ENCODE measurements around the gene LYSET. TPM values are rescaled to one million over a fixed set of nuclear protein-coding genes. Genes with fewer than 3 reads are reported as not detected.
"Not testable (repeated sequence)": the region's sequence is repeated elsewhere in the genome, so short reads cannot be mapped to it uniquely, and the experiment has no call there.

The LYSET gene
- polyA plus RNA-seq, 1 experiment = 15.6 TPM

DNA sequence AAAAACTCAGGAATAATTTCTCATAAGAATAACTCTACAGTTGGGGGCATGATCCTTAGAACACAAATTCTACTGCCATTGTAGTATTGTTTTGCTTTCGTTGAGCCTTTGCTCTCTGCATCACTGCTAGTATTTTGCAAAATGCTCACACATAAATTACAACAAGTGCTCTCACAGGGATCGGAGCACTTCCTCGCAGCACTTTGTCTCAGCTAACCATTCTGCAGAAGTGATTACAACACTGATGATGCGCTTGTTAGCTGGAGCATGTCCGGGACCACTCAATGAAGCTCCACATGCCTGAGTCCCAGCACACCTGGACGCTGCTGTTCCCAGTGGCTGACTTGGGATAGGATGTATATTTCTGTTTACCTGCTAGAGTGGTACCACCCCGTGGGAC lies 32.0 kb upstream of the LYSET start:
- ChIA-PET CTCF (no interaction called here), POLR2A (no interaction called here)
- H3K9me3 ChIP-seq (ENCODE audit: control insufficient read depth, insufficient read depth, low read length) = no peaks in the 10 kb centered on the region
- TF ChIP-seq, protein P1, sequence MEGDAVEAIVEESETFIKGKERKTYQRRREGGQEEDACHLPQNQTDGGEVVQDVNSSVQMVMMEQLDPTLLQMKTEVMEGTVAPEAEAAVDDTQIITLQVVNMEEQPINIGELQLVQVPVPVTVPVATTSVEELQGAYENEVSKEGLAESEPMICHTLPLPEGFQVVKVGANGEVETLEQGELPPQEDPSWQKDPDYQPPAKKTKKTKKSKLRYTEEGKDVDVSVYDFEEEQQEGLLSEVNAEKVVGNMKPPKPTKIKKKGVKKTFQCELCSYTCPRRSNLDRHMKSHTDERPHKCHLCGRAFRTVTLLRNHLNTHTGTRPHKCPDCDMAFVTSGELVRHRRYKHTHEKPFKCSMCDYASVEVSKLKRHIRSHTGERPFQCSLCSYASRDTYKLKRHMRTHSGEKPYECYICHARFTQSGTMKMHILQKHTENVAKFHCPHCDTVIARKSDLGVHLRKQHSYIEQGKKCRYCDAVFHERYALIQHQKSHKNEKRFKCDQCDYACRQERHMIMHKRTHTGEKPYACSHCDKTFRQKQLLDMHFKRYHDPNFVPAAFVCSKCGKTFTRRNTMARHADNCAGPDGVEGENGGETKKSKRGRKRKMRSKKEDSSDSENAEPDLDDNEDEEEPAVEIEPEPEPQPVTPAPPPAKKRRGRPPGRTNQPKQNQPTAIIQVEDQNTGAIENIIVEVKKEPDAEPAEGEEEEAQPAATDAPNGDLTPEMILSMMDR (IDR thresholded peaks at IDR 0.05; ENCODE audit: low read depth, low read length) = no peak
- no peak for DNase-seq (ENCODE audit: low read depth, low spot score)
- H3K4me3 ChIP-seq (ENCODE audit: low read depth, low read length) = no peak overlapping the region
- H3K27me3 ChIP-seq (ENCODE audit: control insufficient read depth, insufficient read depth, low read length) = no peaks in the 10 kb centered on the region
- no peak overlapping the region for H3K27ac ChIP-seq (ENCODE audit: low read depth, low read length)

DNA sequence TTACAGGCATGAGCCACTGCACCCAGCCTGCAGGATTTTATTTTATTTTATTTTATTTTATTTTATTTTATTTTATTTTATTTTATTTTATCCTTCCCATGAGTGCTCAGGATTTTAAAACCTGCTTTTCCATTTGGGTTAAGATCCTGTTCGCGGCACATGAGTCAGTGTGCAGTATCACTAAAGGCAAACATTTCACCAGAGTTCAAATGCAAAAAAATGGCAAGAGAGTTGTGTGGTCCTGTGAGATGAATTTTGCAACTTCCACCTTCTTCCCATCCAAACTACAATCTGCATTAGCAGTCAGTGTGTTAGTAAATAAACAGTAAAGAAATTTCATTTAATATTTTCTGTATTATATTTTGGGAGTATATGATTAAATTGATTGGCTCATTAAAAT lies 29.4 kb upstream of the LYSET start:
- TF ChIP-seq, protein P1 (IDR thresholded peaks at IDR 0.05; ENCODE audit: low read depth, low read length) = no peak
- Histone ChIP-seq H3K4me3 (ENCODE audit: low read depth, low read length) (no peak overlapping the region), H3K27ac (ENCODE audit: low read depth, low read length) (no peak overlapping the region), H3K27me3 (ENCODE audit: control insufficient read depth, insufficient read depth, low read length) (no peaks in the 10 kb centered on the region), H3K9me3 (ENCODE audit: control insufficient read depth, insufficient read depth, low read length) (no peaks in the 10 kb centered on the region)
- POLR2A ChIA-PET = no interaction called here
- no peak for DNase-seq (ENCODE audit: low read depth, low spot score)
- CTCF ChIA-PET = no interaction called here

DNA sequence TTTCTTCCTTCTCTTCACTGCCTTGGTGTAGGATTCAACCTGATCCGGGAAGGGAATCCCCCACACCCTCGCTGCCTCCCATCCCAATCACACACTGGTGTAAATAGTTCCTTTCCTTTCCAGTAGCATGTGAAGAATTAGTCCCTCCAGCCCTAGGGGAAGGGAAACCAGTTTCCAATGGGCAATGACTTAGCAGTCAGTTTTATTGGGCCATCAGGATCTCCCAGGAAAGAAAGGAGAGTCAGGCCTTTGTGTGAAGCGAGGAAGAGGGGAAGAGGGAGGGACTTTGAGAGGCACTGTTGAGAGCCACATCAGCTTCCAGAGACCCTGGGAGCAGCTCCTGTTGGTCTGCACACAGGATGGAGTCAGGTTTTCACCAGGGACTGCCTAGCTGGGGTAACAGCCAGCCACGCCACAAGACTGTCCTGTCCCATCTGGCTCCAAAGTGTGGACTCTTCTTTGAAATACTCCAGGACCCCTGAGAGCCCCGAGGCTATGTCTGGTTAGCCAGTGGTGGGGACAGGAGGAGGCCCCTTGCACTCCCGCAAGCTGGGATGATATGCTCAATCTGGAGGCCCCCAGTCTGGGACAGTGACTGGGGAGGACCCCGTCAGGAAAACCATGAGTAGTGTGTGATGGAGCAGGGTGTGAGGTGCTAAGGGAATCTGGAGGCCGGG lies 28.3 kb upstream of the LYSET start:
- H3K4me3 ChIP-seq (ENCODE audit: low read depth, low read length) = no peak overlapping the region
- no peak for DNase-seq (ENCODE audit: low read depth, low spot score)
- H3K9me3 ChIP-seq (ENCODE audit: control insufficient read depth, insufficient read depth, low read length) = no peaks in the 10 kb centered on the region
- ChIA-PET POLR2A (no interaction called here), CTCF (no interaction called here)
- no peaks in the 10 kb centered on the region for H3K27me3 ChIP-seq (ENCODE audit: control insufficient read depth, insufficient read depth, low read length)
- H3K27ac ChIP-seq (ENCODE audit: low read depth, low read length) = no peak overlapping the region
- TF ChIP-seq, protein P1 (IDR thresholded peaks at IDR 0.05; ENCODE audit: low read depth, low read length) = no peak

DNA sequence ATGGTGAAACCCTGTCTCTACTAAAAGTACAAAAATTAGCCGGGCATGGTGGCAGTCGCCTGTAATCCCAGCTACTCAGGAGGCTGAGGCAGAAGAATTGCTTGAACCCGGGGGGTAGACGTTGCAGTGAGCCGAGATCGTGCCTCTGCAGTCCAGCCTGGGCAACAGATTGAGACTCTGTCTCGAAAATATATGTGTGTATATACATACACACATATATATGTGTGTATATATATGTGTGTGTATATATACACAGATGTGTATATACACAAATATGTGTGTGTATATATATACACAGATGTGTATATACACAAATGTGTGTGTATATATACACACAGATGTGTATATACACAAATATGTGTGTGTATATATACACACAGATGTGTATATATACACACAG lies 26.8 kb upstream of the LYSET start:
- H3K9me3 ChIP-seq (ENCODE audit: control insufficient read depth, insufficient read depth, low read length); H3K27me3 ChIP-seq (ENCODE audit: control insufficient read depth, insufficient read depth, low read length); CTCF ChIA-PET; DNase-seq (ENCODE audit: low read depth, low spot score); H3K27ac ChIP-seq (ENCODE audit: low read depth, low read length); POLR2A ChIA-PET; H3K4me3 ChIP-seq (ENCODE audit: low read depth, low read length): not testable (repeated sequence)

DNA sequence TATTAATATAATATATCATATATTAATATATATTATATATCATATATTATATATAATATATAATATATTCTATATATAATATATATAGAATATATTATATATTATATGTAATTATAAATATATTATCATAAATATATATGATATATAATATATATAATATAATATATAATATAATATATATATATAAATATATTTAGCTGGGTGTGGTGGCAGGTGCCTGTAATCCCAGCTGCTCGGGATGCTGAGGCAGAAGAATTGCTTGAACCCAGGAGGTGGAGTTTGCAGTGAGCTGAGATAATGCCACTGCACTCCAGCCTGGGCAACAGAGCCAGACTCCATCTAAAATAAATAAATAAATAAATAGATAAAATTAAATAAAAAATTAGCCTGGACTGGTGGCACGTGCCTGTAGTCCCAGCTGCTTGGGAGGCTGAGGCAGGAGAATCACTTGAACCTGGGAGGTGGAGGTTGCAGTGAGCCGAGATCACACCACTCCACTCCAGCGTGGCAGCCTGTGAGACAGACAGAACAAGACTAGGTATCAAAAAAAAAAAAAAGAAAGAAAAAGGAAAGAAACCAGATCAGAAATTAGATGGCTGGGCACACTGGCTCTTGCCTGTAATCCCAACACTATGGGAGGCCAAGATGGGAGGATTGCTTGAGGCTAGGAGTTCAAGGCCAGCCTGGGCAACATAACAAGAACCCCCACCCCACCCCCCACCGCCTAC lies 25.3 kb upstream of the LYSET start:
- H3K27me3 ChIP-seq (ENCODE audit: control insufficient read depth, insufficient read depth, low read length); H3K27ac ChIP-seq (ENCODE audit: low read depth, low read length); DNase-seq (ENCODE audit: low read depth, low spot score); H3K9me3 ChIP-seq (ENCODE audit: control insufficient read depth, insufficient read depth, low read length); H3K4me3 ChIP-seq (ENCODE audit: low read depth, low read length); POLR2A ChIA-PET: not testable (repeated sequence)
- CTCF ChIA-PET = interaction anchor here (0.6 to 2.7 kb wide), 7 partner anchors 17 to 216 kb away, joined by 3 to 14 read pairs (median 8); no protein-coding TSS in a partner anchor

DNA sequence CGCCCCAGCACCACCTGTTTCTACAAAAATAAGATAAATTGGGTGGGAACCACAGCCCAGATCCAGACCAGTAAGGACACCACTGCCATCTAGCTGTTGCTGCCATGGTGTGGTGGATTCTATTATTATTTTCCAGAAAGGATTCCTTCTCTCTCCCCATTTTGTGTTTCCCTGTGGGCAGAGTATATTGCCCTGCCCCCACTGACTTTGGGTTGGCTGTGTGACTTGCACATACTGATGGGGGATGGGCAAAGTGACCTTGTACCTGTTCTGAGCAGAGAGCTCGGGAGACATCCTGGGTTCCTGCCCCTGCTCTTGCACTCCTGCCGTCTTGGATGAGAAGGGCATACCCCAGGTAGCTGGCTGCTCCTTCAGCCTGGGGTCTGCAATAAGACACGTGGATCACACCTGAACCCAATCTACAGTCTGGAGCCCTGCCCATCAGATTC lies 24.7 kb upstream of the LYSET start:
- TF ChIP-seq, protein P1 (IDR thresholded peaks at IDR 0.05; ENCODE audit: low read depth, low read length) = peak; percentile 51
- Histone ChIP-seq H3K27me3 (ENCODE audit: control insufficient read depth, insufficient read depth, low read length) (no peaks in the 10 kb centered on the region), H3K4me3 (ENCODE audit: low read depth, low read length) (no peak overlapping the region), H3K9me3 (ENCODE audit: control insufficient read depth, insufficient read depth, low read length) (no peaks in the 10 kb centered on the region), H3K27ac (ENCODE audit: low read depth, low read length) (no peak overlapping the region)
- ChIA-PET POLR2A (no interaction called here), CTCF (interaction anchor here (0.6 to 2.7 kb wide), 11 partner anchors 9 to 217 kb away, joined by 3 to 14 read pairs (median 4); no protein-coding TSS in a partner anchor)
- no peak for DNase-seq (ENCODE audit: low read depth, low spot score)

Data from AG04450 (cell line).